HG03575 (cell line): ENCODE results near the gene ZNF296.

Experiments used
- ATAC-seq: cut with Tn5 transposase; IDR thresholded peaks from one replicate; pipeline ENCODE4 v1.9.1; 2021; ENCODE audit not compliant: unreplicated experiment, insufficient number of reproducible peaks, low FRiP score; ENCODE audit errors: extremely low read depth

Gene ZNF296

GRCh38 chr19:45091031-45091923 lies 15.0 kb upstream of the ZNF296 start:
- no peak for ATAC-seq

DNA sequence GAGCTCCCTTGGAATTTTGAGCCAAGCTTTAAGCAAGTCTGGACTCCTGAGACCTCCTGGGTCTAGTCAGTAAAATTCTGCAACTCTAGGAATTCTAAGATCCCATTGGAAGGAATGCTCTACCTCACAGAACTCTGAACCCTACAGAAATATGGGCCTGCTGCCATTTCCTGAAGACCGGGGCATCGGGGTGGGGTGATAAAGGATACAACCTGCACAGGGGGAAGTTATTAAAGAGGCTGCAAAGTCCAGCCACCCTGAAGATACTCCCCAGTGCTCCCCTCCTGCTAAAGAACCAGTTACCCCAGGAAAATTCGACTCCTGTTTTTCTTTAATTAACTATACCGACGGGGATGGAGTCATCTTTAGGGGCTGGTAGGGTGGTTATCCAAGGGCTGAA lies 14.3 kb upstream of the ZNF296 start:
- ATAC-seq, result no peak

GRCh38 chr19:45090034-45090433 lies 13.8 kb upstream of the ZNF296 start:
- no peak for ATAC-seq

DNA sequence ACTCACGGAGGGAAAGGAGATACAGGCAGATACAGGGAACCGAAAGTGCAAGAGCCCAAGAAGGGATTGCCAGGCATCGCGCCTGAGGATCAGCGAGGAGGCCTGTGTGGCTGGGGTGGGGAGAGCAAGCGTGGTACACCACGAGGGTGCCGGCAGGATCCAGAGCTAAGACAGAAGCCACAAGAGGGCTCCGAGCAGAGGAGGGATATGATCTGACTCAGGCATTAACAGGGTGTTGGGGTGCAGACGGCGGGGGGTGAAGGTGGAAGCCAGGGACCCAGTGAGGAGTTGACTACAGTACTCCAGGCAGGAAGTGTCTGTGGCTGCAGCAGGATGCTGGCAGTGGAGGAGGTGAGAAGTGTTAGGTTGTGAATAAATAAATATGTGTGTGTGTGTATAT lies 11.3 kb upstream of the ZNF296 start:
- ATAC-seq, result no peak

DNA sequence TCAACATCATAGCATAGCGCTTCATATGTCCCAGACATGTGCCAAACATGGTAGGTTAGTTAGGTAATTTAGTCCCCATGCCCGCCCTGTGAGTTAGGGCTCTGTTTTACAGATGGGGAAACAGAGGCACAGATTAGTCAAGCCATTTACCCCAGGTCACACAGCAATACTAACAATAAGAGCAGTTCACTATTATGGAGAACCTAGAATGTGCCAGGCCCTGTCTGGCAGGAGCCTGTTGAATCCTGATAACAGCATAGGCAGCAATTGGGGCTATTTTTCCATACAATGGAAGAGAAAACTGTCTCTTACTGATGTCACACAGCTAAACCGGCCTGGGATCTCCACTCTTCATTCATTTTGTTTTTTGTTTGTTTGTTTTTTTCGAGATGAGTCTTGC lies 10.2 kb upstream of the ZNF296 start:
- no peak for ATAC-seq

- no peak for ATAC-seq
Observed at GRCh38 chr19:45082170-45082569, 5.9 kb upstream of the ZNF296 start.

GRCh38 chr19:45079911-45080370 lies 3.7 kb upstream of the ZNF296 start:
- ATAC-seq, result no peak

DNA sequence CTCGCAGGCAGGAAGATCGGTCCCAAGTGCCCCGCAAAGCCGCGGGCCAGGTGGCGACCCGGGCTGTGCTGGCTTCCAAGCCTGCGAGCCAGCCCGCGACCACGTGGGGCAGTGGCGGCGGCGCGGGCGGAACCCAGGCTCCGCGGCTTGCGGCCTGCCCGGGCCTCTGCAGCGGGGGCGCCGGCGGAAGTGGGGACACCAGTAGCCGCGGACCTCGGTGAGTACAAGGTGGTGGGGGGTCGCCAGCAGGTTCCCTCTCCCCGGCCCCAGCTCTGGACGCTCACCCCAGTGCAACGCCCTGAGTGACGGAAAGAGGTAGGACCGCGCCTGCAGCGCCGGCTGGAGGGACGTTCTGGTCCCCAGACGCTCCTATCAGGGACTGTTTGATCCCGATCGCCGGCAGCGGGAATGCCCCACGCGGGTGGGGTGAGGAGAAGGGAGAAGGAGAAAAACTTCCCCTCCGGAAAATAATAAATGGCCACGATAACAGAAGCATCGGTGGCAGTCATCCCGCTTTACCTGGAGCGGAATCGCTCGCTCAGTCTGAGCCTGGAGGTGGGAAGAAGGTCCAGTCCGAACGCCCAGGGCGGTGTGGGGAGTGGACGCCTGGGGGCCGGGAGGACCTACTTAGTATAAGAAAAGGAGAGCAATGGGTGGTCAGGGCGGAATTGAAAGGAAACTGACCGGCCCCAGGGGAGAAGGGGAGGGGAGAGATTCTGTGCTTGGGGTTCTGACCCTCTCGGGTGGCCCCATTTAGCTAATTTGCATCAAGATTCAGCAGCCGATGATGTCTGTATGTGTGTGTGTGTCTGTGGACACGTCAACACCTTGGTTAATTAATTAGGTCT lies 3.0 kb upstream of the ZNF296 start, which contains the start of gene GEMIN7:
Gene GEMIN7 (plus strand): TSS at position 198 of the 848 bp plus-strand sequence. CDS start 10,855 bp downstream, outside the sequence.
- ATAC-seq, result no peak

GRCh38 chr19:45078390-45079062 lies 2.2 kb upstream of the ZNF296 start:
- no peak for ATAC-seq

DNA sequence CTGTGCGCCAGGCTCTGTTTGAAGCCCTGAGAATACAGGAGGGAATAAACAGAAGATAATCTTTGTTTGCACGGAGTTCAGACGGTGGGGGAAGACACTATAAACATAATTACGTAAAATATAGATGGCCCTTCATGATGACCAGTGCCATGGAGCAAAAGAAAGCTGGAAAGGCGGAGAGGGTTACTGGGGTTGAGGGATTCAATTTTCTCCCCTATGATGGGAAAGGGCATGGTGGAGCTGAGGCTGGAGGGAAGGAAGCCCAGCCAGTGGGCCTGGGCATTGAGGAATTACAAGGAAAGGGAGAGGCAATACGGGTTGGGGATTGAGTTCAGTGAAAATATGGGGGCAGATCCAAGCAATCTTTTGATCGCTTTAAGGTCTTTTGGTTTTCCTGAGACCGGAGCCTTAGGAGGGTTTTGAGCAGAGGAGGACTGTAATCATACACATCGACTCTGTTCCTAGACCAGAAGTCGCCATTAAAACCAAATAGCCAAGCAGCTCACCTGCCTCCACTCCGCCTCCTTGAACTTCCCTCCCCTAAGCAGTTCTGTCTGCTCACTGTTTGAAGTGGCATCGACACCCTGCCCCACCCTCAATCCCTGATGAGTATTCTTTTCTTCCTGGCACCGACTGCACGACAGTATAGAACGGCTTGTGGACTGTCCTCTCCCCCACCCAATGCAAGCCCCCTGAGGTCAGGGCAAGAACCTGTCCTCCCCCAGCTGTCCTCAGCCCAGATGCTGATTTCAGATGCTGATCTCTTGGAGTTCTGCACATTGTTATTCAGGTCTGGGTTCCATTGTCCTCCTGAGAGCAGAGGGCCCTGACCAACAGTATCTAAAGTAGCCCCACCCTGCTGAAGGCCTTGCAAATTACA lies 813 bp upstream of the ZNF296 start:
- ATAC-seq, result no peak

GRCh38 chr19:45075301-45076028 lies 813 bp downstream of the ZNF296 start:
- peak; percentile 31 for ATAC-seq

DNA sequence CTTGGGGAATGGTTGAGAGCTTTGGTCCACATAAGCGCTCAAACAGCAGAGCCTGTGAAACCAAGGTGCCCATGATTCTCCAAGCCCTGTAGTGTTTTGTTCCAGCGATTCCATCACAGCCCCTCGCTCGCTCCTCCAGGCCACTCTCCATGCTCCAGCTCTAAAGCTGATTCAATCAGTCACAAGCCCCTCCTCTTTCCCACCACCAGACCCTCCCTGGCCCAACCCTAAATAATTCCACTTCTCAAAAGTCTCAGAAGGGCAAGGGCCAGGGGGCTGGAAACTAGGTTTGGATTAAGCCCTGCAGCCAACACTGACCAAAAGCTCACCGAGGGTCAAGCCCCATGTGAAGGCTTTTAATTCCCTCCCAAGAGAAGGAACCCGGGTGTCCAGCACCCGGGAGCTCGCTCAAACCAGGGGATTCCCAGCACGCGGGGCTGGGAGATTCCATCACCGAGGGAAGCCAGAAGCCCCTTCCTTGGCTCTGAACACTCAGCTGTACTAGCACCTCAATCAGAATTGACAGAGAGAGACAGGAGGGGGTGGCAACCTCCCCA lies 1.5 kb downstream of the ZNF296 start:
- no peak for ATAC-seq

DNA sequence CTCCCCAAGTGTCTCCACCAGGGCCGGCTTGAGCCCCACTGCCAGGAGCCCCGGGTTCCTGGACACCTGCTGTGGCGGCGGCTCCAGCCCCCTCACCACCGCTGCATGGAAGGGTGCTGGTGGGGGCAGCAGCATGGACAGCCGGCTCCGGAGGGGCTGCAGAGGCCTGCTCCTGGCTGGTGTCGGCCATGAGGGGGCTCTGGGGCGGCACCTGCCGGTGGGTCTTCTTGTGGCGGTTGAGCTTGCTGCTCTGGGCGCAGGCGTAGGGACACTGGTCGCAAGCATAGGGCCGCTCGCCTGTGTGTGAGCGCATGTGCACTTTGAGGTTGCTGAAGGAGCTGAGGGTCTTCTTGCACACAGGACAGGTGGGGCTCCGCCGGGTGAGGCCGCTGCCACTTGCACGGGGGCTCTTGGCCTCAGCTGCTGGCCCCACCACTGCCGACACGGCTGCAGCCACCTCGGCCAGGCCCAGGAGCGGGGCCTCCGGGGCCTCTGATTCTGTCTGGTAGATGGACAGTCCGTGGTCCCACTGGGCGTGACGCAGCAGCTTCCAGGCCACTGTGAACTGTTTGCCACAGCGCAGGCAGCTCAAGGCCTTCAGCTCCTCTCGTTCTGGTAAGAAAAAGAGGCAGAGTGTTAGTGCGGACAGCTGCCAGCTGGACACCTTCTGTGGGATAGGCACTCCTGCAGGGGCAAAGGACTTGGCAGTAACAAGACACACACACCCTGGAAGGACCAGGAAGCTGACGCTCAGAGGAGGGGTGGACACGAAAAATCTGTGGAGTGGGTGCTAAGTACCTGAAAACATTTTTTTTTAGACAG lies 4.1 kb downstream of the ZNF296 start:
- no peak for ATAC-seq

DNA sequence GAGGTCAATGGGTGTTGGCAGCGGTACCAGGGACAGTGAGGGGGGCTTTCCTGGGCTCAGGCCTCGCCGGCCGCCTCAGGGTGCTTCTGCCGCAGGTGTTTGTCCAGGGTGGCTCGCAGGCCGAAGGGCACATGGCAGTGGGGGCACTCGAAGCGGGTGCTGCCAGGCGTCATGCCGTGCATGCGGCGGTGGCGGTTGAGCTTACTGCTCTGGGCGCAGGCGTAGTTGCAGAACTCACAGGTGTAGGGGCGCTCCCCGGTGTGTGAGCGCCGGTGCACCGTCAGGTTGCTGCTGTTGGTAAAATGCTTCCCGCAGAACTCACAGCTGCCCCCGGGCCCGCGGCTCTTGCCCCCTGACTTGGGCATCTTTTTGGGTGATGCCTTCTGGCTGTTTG lies 4.7 kb downstream of the ZNF296 start:
- ATAC-seq, result no peak

DNA sequence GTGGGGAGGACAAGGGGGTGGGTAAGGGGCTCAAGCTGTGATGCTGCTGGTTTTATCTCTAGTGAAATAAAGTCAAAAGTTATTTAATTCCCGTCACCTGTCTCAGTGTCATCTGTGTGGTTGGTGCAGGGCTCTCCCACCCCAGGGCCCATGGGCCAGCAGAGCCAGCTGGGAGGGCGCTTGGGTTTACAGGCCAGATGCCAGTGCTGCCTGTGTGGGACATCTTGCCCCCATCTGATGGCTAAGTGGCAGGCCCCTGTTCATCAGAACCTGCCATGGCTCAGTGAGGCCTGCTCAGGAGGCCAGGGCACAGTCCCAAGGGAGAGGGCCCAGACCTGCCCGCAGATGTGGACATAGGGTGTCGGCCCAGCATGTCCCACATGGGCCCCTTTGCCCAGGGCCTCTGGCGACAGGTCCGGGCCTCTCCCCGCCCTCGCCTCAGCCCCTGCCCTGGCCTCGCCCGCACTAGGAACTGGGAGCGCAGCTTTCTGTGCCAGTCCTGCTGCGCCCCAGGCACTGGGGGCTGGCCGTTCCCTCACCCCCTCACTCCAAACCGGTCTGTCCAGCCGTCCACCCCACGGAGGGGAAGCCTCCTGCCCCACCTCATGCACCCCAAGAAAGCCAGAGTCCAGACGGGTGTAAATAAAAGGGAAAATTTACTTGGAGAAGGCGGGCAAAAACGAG lies 5.3 kb downstream of the ZNF296 start:
- no peak for ATAC-seq

- no peak for ATAC-seq
Observed at GRCh38 chr19:45070214-45070613, 6.1 kb downstream of the ZNF296 start.
